ENCODE measurements around the gene TMEM88. TPM values are rescaled to one million over a fixed set of nuclear protein-coding genes. Genes with fewer than 3 reads are reported as not detected.
"Not testable (repeated sequence)": the region's sequence is repeated elsewhere in the genome, so short reads cannot be mapped to it uniquely, and the experiment has no call there.

TMEM88 gene, protein sequence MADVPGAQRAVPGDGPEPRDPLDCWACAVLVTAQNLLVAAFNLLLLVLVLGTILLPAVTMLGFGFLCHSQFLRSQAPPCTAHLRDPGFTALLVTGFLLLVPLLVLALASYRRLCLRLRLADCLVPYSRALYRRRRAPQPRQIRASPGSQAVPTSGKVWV
- total RNA-seq (10 to 100 TPM in 3 of 4 donors, 1 to 10 TPM in 1; 9.0 to 24.6 (median 16.3) TPM), polyA plus RNA-seq (74.5 TPM)
- long read RNA-seq, donor 1, transcript TMEM88-201 (2 exons, 875 nt) = major isoform, 8 of 10 reads
- long read RNA-seq, donor 1, partial matches to known transcripts = 0 of 10 reads
- long read RNA-seq, donor 1, other reads (novel, unspliced or antisense) = 1 of 10 reads
- long read RNA-seq, donor 2, partial matches to known transcripts = 0 of 3 reads
- long read RNA-seq, donor 2, other reads (novel, unspliced or antisense) = 0 of 3 reads
- long read RNA-seq, donor 3, partial matches to known transcripts = 0 of 2 reads
- long read RNA-seq, donor 3, other reads (novel, unspliced or antisense) = 0 of 2 reads
- long read RNA-seq, donor 4, partial matches to known transcripts = 0 of 5 reads
- long read RNA-seq, donor 4, other reads (novel, unspliced or antisense) = 3 of 5 reads

DNA sequence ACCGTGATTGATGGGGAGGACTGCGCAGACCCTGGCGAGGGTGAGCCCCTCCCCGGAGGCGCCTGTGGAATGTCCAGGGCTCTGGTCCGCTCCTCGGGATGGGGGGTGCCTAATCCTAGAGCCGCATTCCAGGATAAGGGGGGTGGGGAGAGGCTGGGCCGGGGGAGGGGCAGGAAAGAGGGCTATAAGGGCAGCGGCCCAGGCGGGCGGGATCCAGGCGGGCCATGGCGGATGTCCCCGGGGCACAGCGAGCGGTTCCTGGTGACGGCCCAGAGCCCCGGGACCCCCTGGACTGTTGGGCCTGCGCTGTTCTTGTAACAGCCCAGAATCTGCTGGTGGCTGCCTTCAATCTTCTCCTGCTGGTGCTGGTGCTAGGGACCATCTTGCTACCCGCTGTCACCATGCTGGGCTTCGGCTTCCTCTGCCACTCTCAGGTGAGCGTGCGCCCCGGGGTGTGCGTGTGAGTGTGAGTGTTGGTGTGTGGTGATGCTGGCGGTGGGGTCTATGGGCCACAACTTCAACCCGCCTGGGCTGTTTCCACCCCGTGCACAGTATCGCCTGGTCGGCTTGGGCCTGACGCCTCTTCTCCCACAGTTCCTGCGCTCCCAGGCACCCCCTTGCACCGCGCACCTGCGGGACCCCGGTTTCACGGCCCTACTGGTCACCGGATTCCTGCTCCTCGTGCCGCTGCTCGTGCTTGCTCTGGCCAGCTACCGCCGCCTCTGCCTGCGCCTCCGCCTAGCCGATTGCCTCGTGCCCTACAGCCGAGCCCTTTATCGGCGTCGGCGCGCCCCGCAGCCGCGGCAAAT is at the start of gene TMEM88:
Gene TMEM88 (plus strand): TSS at position 216 of the 809 bp plus-strand sequence. CDS start 9 bp downstream, at position 225.
- H3K9me3 ChIP-seq (ENCODE audit: control insufficient read depth, low read length) = no peaks in the 10 kb centered on the region
- peaks cover 6% of the 10 kb centered on the region for H3K4me1 ChIP-seq (ENCODE audit: control insufficient read depth, insufficient read depth, low read length)
- ATAC-seq (peak in 1 of 2 donors; percentile 0), DNase-seq (peak; percentile 44 to 83 (median 77))
- peak within 1 kb of the TSS; percentile 80 for H3K27ac ChIP-seq (ENCODE audit: low read length)
- 36% methylated on average over 57 of the region's 57 CpGs for WGBS
- intact Hi-C loops (cut with DNase I) = loop anchor here in 1 of 4 donors (10.0 kb wide), 1 partner anchor 110 kb away; no protein-coding TSS in a partner anchor
- H3K27me3 ChIP-seq (ENCODE audit: control insufficient read depth, insufficient read depth) = no peaks in the 10 kb centered on the region
- peak within 1 kb of the TSS; percentile 43 for H3K4me3 ChIP-seq (ENCODE audit: low read length)

DNA sequence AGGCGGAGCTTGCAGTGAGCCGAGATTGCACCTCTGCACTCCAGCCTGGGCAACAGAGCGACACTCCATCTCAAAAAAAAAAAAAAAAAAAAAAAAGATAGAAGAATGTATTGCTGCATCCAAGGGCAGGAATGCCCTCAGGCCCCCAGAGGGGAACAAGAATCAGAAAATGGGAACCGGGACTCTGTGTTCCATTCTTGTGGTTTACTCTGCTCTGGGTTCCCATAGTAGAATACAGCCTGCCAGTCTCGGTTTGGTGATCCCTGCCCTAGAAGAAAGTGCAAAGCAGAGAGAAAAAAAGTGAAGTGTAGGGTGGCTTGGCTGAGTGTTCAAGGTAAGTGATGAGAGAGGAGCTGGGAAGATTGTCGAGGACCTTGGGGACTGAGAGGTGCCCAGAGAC is 48.3 kb upstream of the TMEM88 start:
- H3K27me3 ChIP-seq (ENCODE audit: control insufficient read depth, insufficient read depth) = no peaks in the 10 kb centered on the region
- intact Hi-C loops (cut with DNase I) = no loop called here
- no peak overlapping the region for H3K27ac ChIP-seq (ENCODE audit: low read length)
- DNase-seq = no peak
- no peaks in the 10 kb centered on the region for H3K9me3 ChIP-seq (ENCODE audit: control insufficient read depth, low read length)
- H3K4me1 ChIP-seq (ENCODE audit: control insufficient read depth, insufficient read depth, low read length) = no peaks in the 10 kb centered on the region
- ATAC-seq = no peak
- WGBS = 78% methylated on average over 6 of the region's 6 CpGs
- no peak overlapping the region for H3K4me3 ChIP-seq (ENCODE audit: low read length)

- ATAC-seq = peak in 1 of 2 donors; percentile 28
- no peak for DNase-seq
- Histone ChIP-seq H3K27me3 (ENCODE audit: control insufficient read depth, insufficient read depth) (no peaks in the 10 kb centered on the region), H3K4me1 (ENCODE audit: control insufficient read depth, insufficient read depth, low read length) (no peaks in the 10 kb centered on the region), H3K4me3 (ENCODE audit: low read length) (no peak overlapping the region), H3K9me3 (ENCODE audit: control insufficient read depth, low read length) (no peaks in the 10 kb centered on the region), H3K27ac (ENCODE audit: low read length) (no peak overlapping the region)
- intact Hi-C loops (cut with DNase I) = no loop called here
- WGBS = 87% methylated on average over 21 of the region's 21 CpGs
Observed at GRCh38 chr17:7807206-7807605, 47.7 kb upstream of the TMEM88 start.

GRCh38 chr17:7809086-7809790 is 45.6 kb upstream of the TMEM88 start:
- Histone ChIP-seq H3K27me3 (ENCODE audit: control insufficient read depth, insufficient read depth) (no peaks in the 10 kb centered on the region), H3K4me1 (ENCODE audit: control insufficient read depth, insufficient read depth, low read length) (no peaks in the 10 kb centered on the region), H3K4me3 (ENCODE audit: low read length) (no peak overlapping the region), H3K9me3 (ENCODE audit: control insufficient read depth, low read length) (no peaks in the 10 kb centered on the region), H3K27ac (ENCODE audit: low read length) (no peak overlapping the region)
- ATAC-seq (no peak), DNase-seq (no peak)
- 71% methylated on average over 11 of the region's 11 CpGs for WGBS
- intact Hi-C loops (cut with DNase I) = no loop called here

DNA sequence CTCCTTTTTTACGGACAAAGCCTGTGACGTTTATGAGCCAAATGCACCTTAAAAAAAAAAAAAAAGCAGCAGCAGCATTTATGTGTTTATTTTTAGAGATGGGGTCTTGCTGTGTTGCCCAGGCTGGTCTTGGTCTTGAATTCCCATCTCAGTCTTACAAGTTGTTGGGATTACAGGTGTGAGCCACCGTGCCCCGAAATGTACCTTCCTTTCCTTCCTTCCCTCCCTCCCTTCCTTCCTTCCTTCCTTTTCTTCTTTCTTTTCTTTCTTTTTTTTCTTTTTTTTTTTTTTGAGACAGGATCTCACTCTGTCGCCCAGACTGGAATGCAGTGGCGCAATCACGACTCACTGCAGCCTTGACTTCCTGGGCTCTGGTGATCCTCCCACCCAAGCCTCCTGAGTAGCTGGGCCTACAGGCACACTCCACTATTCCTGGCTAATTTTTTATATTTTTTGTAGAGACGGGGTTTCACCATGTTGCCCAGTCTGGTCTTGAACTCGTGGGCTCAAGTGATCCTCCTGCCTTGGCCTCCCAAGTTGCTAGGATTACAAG is 45.0 kb upstream of the TMEM88 start:
- DNase-seq; H3K4me1 ChIP-seq (ENCODE audit: control insufficient read depth, insufficient read depth, low read length); H3K27ac ChIP-seq (ENCODE audit: low read length); H3K4me3 ChIP-seq (ENCODE audit: low read length); H3K9me3 ChIP-seq (ENCODE audit: control insufficient read depth, low read length); intact Hi-C loops (cut with DNase I); H3K27me3 ChIP-seq (ENCODE audit: control insufficient read depth, insufficient read depth); ATAC-seq: not testable (repeated sequence)
- 74% methylated on average over 9 of the region's 9 CpGs for WGBS

DNA sequence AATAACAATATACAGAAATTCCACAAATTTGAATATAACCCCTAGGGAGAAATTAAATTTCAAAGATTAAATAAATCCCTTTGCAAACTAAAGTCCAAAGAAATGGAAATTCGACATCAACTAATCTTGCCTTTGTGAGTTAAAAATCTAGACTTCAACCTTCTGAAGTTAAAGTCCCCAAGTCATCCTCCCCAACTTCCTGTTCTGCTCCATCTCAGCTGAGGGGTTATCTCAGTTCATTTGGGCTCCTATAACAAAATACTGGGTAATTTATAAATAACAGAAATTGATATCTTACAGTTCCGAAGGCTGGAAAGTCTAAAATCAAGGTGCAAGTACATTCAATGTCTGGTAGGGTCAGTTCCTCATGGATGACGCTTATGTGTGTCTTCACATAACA is 43.6 kb upstream of the TMEM88 start:
- H3K9me3 ChIP-seq (ENCODE audit: control insufficient read depth, low read length) = no peaks in the 10 kb centered on the region
- no peaks in the 10 kb centered on the region for H3K4me1 ChIP-seq (ENCODE audit: control insufficient read depth, insufficient read depth, low read length)
- intact Hi-C loops (cut with DNase I) = no loop called here
- DNase-seq (no peak), ATAC-seq (no peak)
- no peak overlapping the region for H3K27ac ChIP-seq (ENCODE audit: low read length)
- no peaks in the 10 kb centered on the region for H3K27me3 ChIP-seq (ENCODE audit: control insufficient read depth, insufficient read depth)
- WGBS = 73% methylated on average over 3 of the region's 3 CpGs
- H3K4me3 ChIP-seq (ENCODE audit: low read length) = no peak overlapping the region

- H3K27me3 ChIP-seq (ENCODE audit: control insufficient read depth, insufficient read depth) = no peaks in the 10 kb centered on the region
- H3K9me3 ChIP-seq (ENCODE audit: control insufficient read depth, low read length) = no peaks in the 10 kb centered on the region
- intact Hi-C loops (cut with DNase I) = no loop called here
- H3K4me3 ChIP-seq (ENCODE audit: low read length) = no peak overlapping the region
- ATAC-seq = no peak
- H3K4me1 ChIP-seq (ENCODE audit: control insufficient read depth, insufficient read depth, low read length) = no peaks in the 10 kb centered on the region
- 95% methylated on average over 5 of the region's 5 CpGs for WGBS
- no peak overlapping the region for H3K27ac ChIP-seq (ENCODE audit: low read length)
- no peak for DNase-seq
Observed at GRCh38 chr17:7814969-7815368, 39.9 kb upstream of the TMEM88 start.

DNA sequence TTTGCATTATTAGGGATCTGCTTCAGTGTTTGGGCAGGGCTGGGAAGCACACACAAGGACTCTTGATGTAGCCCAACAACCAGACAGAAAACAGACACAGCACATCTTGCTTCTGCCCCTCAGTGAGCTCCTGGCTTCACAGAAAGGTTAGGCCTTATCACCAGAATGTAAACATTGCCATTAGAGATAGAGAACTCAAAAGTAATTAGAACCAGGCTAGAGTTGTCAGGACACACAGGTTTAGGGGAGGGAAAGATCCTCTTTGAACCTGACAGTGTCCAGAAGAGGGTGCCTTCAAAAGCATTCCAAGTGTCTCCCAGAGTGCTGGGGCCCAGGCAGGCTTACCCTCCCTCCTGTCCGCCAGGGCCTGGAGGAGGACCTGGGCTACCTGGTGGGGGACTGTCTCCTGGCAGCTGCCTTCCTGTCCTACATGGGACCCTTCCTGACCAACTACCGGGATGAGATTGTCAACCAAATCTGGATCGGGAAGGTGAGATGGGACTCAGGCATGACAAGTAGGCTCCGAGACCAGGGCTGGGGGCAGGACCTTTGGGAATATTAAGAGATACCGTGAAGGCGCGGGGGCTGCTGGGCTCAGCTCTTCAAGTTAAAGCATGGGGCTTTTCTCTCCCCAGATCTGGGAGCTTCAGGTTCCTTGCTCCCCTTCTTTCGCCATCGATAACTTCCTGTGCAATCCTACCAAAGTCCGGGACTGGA is 37.8 kb upstream of the TMEM88 start:
- Histone ChIP-seq H3K27me3 (ENCODE audit: control insufficient read depth, insufficient read depth) (no peaks in the 10 kb centered on the region), H3K9me3 (ENCODE audit: control insufficient read depth, low read length) (no peaks in the 10 kb centered on the region), H3K4me1 (ENCODE audit: control insufficient read depth, insufficient read depth, low read length) (no peaks in the 10 kb centered on the region), H3K4me3 (ENCODE audit: low read length) (no peak overlapping the region), H3K27ac (ENCODE audit: low read length) (no peak overlapping the region)
- intact Hi-C loops (cut with DNase I) = no loop called here
- no peak for DNase-seq
- no peak for ATAC-seq
- WGBS = 59% methylated on average over 10 of the region's 10 CpGs

DNA sequence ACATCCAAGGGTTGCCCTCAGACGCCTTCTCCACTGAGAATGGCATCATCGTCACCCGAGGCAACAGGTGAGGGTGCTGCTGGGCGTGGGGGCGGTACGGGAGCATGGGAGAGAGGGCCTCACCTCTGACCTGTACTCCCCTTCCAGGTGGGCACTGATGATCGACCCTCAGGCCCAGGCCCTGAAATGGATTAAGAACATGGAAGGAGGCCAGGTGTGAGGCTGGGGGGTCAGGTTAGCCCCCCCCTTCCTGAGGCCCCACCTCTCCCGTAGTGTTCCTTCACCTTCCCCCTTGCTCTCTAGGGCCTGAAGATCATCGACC is 37.3 kb upstream of the TMEM88 start:
- H3K4me1 ChIP-seq (ENCODE audit: control insufficient read depth, insufficient read depth, low read length) = no peaks in the 10 kb centered on the region
- H3K9me3 ChIP-seq (ENCODE audit: control insufficient read depth, low read length) = no peaks in the 10 kb centered on the region
- H3K4me3 ChIP-seq (ENCODE audit: low read length) = no peak overlapping the region
- WGBS = 83% methylated on average over 9 of the region's 9 CpGs
- no peak overlapping the region for H3K27ac ChIP-seq (ENCODE audit: low read length)
- intact Hi-C loops (cut with DNase I) = no loop called here
- no peak for DNase-seq
- no peaks in the 10 kb centered on the region for H3K27me3 ChIP-seq (ENCODE audit: control insufficient read depth, insufficient read depth)
- ATAC-seq = no peak

DNA sequence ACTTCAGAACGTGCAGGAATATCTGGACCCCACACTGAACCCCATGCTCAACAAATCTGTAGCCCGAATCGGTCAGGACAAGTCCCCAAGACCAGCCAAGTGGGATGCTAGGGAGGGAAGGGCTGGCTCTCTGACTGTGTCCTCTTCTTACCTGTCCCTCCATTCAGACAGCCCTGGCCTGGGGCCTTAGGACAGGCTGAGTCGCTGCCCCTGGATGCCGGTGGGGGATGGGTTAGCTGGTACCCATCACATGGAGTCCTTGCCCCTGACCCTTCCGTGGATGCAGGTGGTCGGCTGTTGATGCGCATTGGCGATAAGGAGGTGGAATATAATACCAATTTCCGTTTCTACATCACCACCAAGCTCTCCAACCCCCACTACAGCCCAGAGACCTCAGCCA is 36.8 kb upstream of the TMEM88 start:
- 83% methylated on average over 10 of the region's 10 CpGs for WGBS

More for the DNA sequence above, 36.8 kb upstream of the TMEM88 start:
- Histone ChIP-seq H3K4me3 (ENCODE audit: low read length) (no peak overlapping the region), H3K27me3 (ENCODE audit: control insufficient read depth, insufficient read depth) (no peaks in the 10 kb centered on the region), H3K27ac (ENCODE audit: low read length) (no peak overlapping the region), H3K9me3 (ENCODE audit: control insufficient read depth, low read length) (no peaks in the 10 kb centered on the region), H3K4me1 (ENCODE audit: control insufficient read depth, insufficient read depth, low read length) (no peaks in the 10 kb centered on the region)
- no peak for ATAC-seq
- no peak for DNase-seq
- intact Hi-C loops (cut with DNase I) = no loop called here

All from right cardiac atrium (tissue), 5 donors.